ENCODE measurements around the gene MED7.

DNA sequence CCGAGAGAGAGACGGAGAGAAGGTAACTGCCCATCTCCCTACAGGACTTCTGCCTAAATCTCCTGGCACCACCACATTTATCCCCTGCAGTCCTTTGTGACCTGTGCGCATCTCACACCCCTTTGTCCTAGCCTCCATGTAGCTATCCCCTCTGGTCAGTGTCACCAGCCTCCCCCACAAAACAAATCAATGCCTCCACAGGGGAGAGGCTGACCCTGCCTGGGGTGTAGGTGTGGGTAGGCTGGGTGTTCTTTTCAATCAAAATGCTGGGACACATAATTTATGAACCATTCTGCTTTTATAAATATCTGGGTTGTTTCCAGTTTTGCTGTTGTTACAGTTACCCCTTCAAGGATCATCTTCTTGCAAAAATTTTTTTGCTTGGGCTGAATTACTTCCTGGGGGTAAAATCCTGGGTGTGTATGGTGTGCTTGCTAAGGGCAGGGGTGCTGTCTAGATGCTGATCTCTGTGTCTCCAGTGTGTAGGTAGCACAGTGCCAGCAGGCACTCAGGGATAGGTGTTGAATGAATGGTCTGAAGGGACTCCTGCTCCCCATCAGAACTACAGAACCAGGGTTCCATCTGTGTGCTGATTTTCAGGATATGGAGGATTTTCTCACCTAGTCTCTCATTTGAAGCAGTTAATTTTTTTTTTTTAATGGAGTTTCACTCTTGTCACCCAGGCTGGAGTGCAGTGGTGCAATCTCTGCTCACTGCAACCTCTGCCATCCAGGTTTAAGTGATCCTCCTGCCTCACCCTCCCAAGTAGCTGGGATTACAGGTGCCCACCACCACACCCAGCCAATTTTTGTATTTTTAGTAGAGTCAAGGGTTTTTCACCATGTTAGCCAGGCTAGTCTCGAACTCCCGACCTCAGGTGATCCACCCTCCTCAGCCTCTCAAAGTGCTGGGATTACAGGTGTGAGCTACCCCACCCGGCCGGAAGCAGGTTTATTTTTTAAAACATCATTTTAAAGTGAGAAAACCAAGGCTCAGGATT is 23.8 kb upstream of the MED7 start, which contains the start of gene GARIN3:
- TF ChIP-seq, protein P1, sequence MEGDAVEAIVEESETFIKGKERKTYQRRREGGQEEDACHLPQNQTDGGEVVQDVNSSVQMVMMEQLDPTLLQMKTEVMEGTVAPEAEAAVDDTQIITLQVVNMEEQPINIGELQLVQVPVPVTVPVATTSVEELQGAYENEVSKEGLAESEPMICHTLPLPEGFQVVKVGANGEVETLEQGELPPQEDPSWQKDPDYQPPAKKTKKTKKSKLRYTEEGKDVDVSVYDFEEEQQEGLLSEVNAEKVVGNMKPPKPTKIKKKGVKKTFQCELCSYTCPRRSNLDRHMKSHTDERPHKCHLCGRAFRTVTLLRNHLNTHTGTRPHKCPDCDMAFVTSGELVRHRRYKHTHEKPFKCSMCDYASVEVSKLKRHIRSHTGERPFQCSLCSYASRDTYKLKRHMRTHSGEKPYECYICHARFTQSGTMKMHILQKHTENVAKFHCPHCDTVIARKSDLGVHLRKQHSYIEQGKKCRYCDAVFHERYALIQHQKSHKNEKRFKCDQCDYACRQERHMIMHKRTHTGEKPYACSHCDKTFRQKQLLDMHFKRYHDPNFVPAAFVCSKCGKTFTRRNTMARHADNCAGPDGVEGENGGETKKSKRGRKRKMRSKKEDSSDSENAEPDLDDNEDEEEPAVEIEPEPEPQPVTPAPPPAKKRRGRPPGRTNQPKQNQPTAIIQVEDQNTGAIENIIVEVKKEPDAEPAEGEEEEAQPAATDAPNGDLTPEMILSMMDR (IDR thresholded peaks at IDR 0.05) = no peak
- no peak for TF ChIP-seq POLR2A (IDR thresholded peaks at IDR 0.05)

Measured in right lobe of liver (tissue), 4 donors.